Measurements from ENCODE around the gene ZNF618. TPM values are rescaled to one million over a fixed set of nuclear protein-coding genes. Genes with fewer than 3 reads are reported as not detected.

The ZNF618 gene, protein sequence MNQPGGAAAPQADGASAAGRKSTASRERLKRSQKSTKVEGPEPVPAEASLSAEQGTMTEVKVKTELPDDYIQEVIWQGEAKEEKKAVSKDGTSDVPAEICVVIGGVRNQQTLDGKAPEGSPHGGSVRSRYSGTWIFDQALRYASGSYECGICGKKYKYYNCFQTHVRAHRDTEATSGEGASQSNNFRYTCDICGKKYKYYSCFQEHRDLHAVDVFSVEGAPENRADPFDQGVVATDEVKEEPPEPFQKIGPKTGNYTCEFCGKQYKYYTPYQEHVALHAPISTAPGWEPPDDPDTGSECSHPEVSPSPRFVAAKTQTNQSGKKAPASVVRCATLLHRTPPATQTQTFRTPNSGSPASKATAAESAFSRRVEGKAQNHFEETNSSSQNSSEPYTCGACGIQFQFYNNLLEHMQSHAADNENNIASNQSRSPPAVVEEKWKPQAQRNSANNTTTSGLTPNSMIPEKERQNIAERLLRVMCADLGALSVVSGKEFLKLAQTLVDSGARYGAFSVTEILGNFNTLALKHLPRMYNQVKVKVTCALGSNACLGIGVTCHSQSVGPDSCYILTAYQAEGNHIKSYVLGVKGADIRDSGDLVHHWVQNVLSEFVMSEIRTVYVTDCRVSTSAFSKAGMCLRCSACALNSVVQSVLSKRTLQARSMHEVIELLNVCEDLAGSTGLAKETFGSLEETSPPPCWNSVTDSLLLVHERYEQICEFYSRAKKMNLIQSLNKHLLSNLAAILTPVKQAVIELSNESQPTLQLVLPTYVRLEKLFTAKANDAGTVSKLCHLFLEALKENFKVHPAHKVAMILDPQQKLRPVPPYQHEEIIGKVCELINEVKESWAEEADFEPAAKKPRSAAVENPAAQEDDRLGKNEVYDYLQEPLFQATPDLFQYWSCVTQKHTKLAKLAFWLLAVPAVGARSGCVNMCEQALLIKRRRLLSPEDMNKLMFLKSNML
- polyA plus RNA-seq (2.0 to 4.6 TPM (median 2.5 TPM) in 3 replicates), polyA minus RNA-seq (3.9 to 12.1 TPM (median 6.8 TPM) in 3 replicates)
- 0.26 TPM for polyA plus RNA-seq (2011; ENCODE audit: low read depth)
- polyA plus RNA-seq (2011; cell fraction: cytosol; rRNA removed) = 2.6 and 3.5 TPM in 2 replicates
- 8.9 and 9.9 TPM in 2 replicates for polyA plus RNA-seq (2011; cell fraction: nucleus; rRNA removed)
- 0.27 and 6.8 TPM in 2 replicates for polyA plus RNA-seq (2012; ENCODE audit: low replicate concordance)
- 3.1 TPM for polyA minus RNA-seq (2011; cell fraction: cytosol; rRNA and poly(A)+ RNA removed)
- 8.0 and 11.7 TPM in 2 replicates for polyA minus RNA-seq (2011; cell fraction: nucleus; rRNA and poly(A)+ RNA removed)

DNA sequence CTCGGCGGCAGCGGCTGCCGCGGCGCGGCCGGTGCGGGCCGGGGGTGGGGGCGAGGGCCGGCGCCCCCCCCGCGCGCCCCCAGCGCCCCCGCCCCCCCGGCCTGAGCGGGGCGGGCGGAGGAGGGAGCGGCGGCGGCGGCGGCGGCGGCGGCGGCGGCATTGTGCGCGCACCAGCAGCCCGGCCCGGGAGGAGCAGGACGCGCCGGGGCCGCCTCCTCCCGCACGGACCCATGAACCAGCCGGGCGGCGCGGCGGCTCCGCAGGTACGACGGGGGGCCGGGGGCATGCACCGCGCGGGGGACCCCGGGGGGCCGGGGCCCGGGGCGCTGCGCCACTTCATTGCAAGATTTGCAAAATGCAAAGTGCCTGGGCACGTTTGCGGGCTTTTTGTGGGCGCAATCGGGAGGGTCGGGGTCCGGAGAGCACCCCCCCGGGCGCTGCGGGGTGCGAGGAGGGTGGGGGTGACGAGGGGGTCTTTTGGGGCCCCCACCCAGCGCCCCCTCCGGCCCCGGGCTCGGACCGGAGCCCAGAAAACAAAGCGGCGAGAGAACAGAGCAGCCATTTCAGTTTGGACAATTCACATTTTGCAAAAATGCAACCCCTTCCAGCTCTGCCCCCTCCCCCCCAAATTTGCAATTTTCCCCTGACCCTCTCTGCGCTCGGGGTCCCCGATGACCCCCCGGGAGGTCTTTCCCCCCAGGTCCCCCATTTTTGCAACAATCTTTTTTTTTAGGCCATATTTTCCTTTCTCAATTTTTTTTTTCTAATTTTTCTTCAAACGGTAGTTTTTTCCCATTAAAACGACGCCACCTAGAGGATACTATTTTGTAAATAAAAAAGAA lies at the start of gene ZNF618:
Gene ZNF618 (plus strand): TSS at position 159 of the 842 bp plus-strand sequence. CDS start 72 bp downstream, at position 231.
- H3K4me2 ChIP-seq (ENCODE audit: control insufficient read depth, extremely low read depth, insufficient read depth, low read depth, low read length) = peak within 1 kb of the TSS; percentile 70
- H2AFZ ChIP-seq (ENCODE audit: control insufficient read depth, low read length) = peak within 1 kb of the TSS; percentile 71
- DNase-seq (ENCODE audit: low read depth, low spot score) (no peak), FAIRE-seq (no peak)
- TF ChIP-seq, protein P1, sequence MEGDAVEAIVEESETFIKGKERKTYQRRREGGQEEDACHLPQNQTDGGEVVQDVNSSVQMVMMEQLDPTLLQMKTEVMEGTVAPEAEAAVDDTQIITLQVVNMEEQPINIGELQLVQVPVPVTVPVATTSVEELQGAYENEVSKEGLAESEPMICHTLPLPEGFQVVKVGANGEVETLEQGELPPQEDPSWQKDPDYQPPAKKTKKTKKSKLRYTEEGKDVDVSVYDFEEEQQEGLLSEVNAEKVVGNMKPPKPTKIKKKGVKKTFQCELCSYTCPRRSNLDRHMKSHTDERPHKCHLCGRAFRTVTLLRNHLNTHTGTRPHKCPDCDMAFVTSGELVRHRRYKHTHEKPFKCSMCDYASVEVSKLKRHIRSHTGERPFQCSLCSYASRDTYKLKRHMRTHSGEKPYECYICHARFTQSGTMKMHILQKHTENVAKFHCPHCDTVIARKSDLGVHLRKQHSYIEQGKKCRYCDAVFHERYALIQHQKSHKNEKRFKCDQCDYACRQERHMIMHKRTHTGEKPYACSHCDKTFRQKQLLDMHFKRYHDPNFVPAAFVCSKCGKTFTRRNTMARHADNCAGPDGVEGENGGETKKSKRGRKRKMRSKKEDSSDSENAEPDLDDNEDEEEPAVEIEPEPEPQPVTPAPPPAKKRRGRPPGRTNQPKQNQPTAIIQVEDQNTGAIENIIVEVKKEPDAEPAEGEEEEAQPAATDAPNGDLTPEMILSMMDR (optimal IDR thresholded peaks at IDR 0.05 in 1 of 3, IDR thresholded peaks at IDR 0.05 in 1 of 3, conservative IDR thresholded peaks at IDR 0.05 in 1 of 3; ENCODE audit: extremely low read depth in 1 of 3, insufficient read depth in 2 of 3, low read length in 3 of 3) = no peak
- no peak for TF ChIP-seq EZH2 (IDR thresholded peaks at IDR 0.05; ENCODE audit: low read length)
- peak within 1 kb of the TSS; percentile 77 for H3K9ac ChIP-seq (ENCODE audit: control insufficient read depth, extremely low read depth, insufficient read depth, low read length)
- H3K27ac ChIP-seq (ENCODE audit: control insufficient read depth, insufficient read depth, low read length) = peak within 1 kb of the TSS; percentile 51
- H4K20me1 ChIP-seq (ENCODE audit: control insufficient read depth, extremely low read depth, insufficient read depth, low read length) = no peaks in the 10 kb centered on the region
- no peaks in the 10 kb centered on the region for H3K36me3 ChIP-seq (ENCODE audit: control insufficient read depth in 2 of 2, extremely low read depth in 1 of 2, insufficient read depth in 2 of 2, low read length in 2 of 2)
- dilution Hi-C loops (cut with MboI; ENCODE audit: extremely low pct_ligation_motif_present, low sequenced_read_pairs) = no loop called here
- H3K79me2 ChIP-seq (ENCODE audit: control insufficient read depth, insufficient read depth, low read length) = peaks cover 16% of the 10 kb centered on the region
- peaks cover 18% of the 10 kb centered on the region for H3K4me1 ChIP-seq (ENCODE audit: control insufficient read depth, extremely low read depth, insufficient read depth, low read length)
- no peaks in the 10 kb centered on the region for H3K9me1 ChIP-seq (ENCODE audit: control insufficient read depth, extremely low read depth, insufficient read depth, low read length)
- H3K9me3 ChIP-seq (ENCODE audit: control insufficient read depth, low read depth, low read length) = no peaks in the 10 kb centered on the region
- no peaks in the 10 kb centered on the region for H3K27me3 ChIP-seq (ENCODE audit: control insufficient read depth, extremely low read depth, insufficient read depth, low read length)
- H3K4me3 ChIP-seq (ENCODE audit: control insufficient read depth in 2 of 3, extremely low read depth in 1 of 3, insufficient read depth in 2 of 3, low read depth in 1 of 3, low read length in 3 of 3) = peak within 1 kb of the TSS; percentile 70 to 94 (median 83)

DNA sequence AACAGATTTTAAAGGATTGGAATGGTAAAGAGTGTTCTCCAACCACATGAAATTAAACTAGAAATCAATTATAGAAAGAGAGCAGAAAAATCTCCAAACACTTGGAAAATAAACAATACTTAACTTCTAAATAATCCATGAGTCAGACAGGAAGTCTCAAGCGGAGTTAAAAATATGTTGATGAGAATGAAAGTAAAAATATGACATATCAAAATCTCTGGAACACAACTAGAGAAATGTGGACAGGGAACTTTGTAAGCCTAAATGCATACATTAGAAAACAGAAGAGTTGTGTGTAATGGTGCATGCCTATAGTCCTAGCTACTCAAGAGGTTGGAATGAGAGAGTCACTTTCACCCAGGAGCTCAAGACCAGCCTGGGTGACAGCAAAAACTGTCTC lies 47.9 kb upstream of the ZNF618 start:
- H4K20me1 ChIP-seq (ENCODE audit: control insufficient read depth, extremely low read depth, insufficient read depth, low read length) = no peaks in the 10 kb centered on the region
- H2AFZ ChIP-seq (ENCODE audit: control insufficient read depth, low read length) = peak overlapping the region; percentile 76
- dilution Hi-C loops (cut with MboI; ENCODE audit: extremely low pct_ligation_motif_present, low sequenced_read_pairs) = no loop called here
- TF ChIP-seq EZH2 (IDR thresholded peaks at IDR 0.05; ENCODE audit: low read length) = no peak
- TF ChIP-seq, protein P1 (optimal IDR thresholded peaks at IDR 0.05 in 1 of 3, IDR thresholded peaks at IDR 0.05 in 1 of 3, conservative IDR thresholded peaks at IDR 0.05 in 1 of 3; ENCODE audit: extremely low read depth in 1 of 3, insufficient read depth in 2 of 3, low read length in 3 of 3) = no peak
- no peak overlapping the region for H3K4me3 ChIP-seq (ENCODE audit: control insufficient read depth in 2 of 3, extremely low read depth in 1 of 3, insufficient read depth in 2 of 3, low read depth in 1 of 3, low read length in 3 of 3)
- no peaks in the 10 kb centered on the region for H3K9me1 ChIP-seq (ENCODE audit: control insufficient read depth, extremely low read depth, insufficient read depth, low read length)
- H3K4me2 ChIP-seq (ENCODE audit: control insufficient read depth, extremely low read depth, insufficient read depth, low read depth, low read length) = peak overlapping the region; percentile 40
- DNase-seq (ENCODE audit: low read depth, low spot score) = no peak
- H3K9ac ChIP-seq (ENCODE audit: control insufficient read depth, extremely low read depth, insufficient read depth, low read length) = no peak overlapping the region
- FAIRE-seq = no peak
- no peaks in the 10 kb centered on the region for H3K9me3 ChIP-seq (ENCODE audit: control insufficient read depth, low read depth, low read length)
- H3K79me2 ChIP-seq (ENCODE audit: control insufficient read depth, insufficient read depth, low read length) = no peaks in the 10 kb centered on the region
- no peak overlapping the region for H3K27ac ChIP-seq (ENCODE audit: control insufficient read depth, insufficient read depth, low read length)
- no peaks in the 10 kb centered on the region for H3K36me3 ChIP-seq (ENCODE audit: control insufficient read depth in 2 of 2, extremely low read depth in 1 of 2, insufficient read depth in 2 of 2, low read length in 2 of 2)
- H3K4me1 ChIP-seq (ENCODE audit: control insufficient read depth, extremely low read depth, insufficient read depth, low read length) = no peaks in the 10 kb centered on the region
- peaks cover 6% of the 10 kb centered on the region for H3K27me3 ChIP-seq (ENCODE audit: control insufficient read depth, extremely low read depth, insufficient read depth, low read length)
